HG03378 (cell line): ENCODE results near the gene FBXW5.

Experiments
- ATAC-seq: cut with Tn5 transposase; IDR thresholded peaks from one replicate; pipeline ENCODE4 v1.9.1; 2021; ENCODE audit warnings: mild to moderate bottlenecking, moderate library complexity; ENCODE audit not compliant: unreplicated experiment

Gene FBXW5, protein sequence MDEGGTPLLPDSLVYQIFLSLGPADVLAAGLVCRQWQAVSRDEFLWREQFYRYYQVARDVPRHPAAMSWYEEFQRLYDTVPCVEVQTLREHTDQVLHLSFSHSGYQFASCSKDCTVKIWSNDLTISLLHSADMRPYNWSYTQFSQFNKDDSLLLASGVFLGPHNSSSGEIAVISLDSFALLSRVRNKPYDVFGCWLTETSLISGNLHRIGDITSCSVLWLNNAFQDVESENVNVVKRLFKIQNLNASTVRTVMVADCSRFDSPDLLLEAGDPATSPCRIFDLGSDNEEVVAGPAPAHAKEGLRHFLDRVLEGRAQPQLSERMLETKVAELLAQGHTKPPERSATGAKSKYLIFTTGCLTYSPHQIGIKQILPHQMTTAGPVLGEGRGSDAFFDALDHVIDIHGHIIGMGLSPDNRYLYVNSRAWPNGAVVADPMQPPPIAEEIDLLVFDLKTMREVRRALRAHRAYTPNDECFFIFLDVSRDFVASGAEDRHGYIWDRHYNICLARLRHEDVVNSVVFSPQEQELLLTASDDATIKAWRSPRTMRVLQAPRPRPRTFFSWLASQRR

DNA sequence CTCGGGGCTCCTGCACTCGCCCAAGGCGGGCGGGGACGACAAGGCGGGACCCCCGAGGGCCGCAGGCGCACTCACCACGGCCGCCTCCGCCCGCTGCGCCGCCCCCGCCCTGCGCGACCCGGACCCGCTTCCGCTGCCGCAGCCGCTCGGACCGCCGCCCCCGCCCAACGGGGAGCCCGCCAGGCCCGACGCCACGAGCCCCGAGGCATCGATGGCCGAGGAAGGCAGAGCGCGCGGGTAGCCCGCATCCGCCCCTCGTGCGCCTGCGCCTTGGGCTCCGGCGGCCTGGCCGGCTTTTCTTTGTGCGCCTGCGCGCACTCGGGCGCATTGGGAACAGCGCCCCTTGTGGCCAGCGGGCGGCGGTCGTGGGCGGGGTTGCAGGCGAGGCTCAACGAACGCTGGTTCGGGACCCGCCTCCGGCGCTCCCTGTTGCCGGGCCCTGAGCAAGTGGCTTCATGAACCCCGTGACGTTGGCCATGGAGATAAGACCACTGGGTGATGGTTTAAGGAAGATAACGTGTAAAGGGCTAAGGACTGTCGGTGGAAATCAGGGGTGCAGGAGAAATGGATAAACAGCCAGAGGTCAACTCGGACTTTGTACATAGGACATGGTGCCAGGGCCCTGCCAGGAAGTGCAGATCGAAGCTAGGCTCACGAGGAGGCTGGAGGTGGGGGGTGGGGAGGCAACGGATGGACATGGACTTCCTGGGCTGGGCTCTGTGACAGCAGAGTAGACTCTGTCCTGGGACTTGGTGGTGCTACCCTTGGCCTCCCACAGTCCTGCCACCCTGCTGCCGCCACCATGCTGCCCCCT, at the start of gene FBXW5, which contains the start of gene C8G:
Gene FBXW5 (minus strand): TSS at position 220 of the 814 bp plus-strand sequence. CDS start 655 bp downstream, outside the sequence.
Gene C8G (plus strand): TSS at position 725 of the 814 bp plus-strand sequence. CDS start 78 bp downstream, at position 803.
- peak; percentile 44 for ATAC-seq

DNA sequence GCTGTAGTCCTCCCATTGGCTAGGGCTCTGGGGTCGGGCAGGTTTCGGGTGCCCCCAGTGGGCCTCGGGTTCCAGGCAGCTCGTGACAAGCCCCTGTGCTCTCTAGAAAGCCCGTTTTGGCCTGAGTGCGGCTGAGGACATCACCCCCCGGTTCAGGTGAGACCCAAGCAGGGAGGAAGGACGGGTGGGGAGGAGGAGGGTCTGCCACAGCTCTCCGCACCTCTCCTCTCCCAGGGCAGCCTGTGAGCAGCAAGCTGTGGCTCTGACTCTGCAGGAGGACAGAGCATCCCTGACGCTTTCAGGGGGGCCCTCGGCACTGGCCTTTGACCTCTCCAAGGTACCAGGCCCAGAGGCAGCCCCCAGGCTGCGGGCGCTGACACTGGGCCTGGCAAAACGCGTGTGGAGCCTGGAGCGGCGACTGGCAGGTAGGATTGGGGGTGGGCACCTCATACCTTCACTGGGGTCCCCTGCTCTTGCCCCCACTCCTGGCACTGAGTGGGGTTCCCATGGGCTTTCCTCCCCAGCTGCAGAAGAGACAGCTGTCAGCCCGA, 48.4 kb upstream of the FBXW5 start:
- ATAC-seq = peak; percentile 7

DNA sequence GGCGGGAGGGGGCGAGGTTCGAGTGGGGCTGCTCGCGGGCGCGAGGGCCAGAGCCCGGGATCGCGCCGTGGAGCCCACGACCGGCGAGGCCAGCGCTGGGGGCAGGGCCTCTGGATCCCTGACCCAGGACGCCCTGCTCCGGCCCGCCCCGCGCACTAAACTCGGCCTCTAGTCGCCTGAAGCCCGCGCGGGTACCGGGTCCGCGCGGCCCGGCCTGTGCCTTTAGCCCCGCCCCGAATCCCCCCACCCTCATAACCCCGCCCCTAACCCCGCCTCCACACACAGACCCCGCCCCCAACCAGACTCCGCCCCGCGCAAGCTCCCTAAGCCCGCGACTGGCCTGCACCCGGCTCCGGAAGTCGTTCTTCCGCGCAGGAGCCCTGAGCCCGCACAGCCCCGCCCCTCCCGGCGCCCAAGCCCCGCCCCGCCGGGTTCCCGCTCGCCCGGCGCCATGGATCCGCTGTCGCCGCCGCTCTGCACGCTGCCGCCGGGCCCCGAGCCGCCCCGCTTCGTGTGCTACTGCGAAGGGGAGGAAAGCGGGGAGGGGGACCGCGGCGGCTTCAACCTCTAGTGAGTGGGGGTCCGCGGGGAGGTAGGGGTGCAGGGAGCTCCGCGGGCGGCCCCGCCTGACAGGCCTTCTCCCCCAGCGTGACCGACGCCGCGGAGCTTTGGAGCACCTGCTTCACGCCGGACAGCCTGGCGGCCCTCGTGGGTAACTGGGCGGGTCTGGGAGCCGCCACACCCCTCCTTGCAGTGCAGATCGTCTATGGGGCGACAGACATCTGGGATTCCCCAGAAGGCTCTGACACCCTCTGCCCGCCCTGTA, 47.7 kb upstream of the FBXW5 start, which contains the start of gene PAXX:
Gene PAXX (plus strand): TSS at position 430 of the 826 bp plus-strand sequence. CDS start 22 bp downstream, at position 452.
- ATAC-seq = peak; percentile 66

DNA sequence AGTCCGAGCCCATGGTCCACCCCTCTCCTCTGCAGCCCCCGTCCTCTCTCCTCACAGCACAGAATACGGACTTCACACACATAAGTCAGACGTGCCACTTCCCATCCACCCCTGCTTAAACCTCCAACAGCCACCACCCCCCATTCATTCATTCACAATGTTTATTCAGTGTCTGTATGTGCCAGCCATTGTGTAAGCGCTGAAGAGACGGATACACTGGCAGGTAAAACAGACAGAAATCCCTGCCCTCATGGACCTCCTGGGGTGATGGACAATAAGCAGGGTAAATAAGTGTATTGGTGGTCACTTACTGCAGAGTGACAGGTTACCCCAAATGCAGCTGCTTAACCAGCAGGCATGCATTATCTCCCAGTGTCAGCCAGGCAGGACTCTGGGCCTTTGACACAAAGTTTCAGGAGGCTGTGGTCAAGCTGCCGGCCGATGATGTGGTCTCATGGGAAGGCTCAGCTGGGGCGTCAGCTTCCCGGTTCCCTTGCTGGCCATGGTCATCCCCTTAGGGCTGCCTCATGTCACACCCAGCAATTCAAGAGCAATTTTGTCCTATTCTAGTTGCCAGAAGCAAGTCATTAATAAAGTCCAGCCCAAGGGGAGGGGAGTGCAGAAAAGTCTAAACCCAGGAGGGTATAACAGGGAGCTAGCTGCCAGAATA, 45.8 kb upstream of the FBXW5 start:
- ATAC-seq = no peak

DNA sequence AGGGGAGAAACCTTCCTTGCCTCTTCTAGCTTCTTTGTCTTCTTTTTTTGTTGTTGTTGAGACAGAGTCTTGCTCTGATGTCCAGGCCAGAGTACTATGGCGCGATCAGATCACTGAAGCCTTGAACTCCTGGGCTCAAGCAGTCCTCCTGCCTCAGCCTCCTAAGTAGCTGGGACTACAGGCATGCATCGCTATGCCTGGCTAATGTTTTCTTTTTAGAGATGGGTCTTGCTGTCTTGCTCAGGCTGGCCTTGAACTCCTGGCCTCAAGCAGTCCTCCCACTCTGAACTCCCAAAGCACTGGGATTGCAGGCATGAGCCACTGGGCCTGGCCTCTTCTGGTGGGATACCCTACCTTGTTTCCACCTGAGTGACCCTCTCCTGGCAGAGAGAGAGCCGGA, 44.3 kb upstream of the FBXW5 start:
- ATAC-seq = no peak

DNA sequence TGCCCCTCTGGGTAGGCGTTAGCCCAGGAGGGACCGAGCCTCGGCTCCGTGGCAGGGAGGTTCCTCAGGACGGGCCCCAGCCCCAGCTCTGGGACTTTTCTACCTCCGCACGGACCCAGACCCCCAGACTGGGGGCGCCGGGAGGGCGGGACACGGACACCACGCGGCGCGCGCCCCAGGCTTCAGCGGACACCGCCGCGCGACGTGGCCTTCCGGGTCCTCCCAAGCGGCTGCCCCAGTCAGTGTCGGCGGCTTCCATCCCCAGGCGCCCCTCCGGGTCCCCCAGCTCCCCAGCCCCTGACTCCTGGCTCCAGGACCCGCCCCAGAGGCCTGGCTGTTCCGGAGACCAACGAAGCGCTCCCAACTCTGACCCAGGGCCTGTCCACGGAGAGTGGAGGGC, 41.3 kb upstream of the FBXW5 start:
- no peak for ATAC-seq

DNA sequence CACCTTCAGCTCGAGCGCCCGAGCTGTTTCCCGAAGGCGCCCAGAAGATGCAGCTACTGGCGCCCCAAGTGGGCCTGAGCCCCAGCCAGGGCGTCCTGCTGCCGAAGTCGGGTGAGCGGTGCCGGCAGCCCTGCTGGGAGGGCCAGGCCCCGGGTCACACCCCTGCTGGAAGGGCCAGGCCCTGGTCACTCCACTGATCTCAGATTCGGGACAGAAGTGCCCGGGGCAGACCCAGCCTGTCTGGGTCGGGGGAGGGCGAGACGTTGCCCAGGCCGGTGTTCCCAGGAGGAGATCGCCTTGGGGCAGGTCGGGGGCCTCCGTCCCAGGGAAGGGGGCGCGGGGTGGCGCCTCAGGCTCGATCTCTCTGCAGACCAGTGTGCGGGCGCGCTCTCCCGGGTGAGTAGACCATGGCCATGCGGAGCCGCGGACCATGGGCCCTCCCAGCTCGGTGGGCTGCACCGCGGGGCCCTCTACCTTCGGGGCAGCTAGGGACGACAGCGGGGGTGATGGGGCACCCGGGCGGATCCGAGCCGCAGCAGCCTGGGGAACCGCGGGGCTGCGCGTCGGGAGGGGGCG, 40.6 kb upstream of the FBXW5 start:
- no peak for ATAC-seq

DNA sequence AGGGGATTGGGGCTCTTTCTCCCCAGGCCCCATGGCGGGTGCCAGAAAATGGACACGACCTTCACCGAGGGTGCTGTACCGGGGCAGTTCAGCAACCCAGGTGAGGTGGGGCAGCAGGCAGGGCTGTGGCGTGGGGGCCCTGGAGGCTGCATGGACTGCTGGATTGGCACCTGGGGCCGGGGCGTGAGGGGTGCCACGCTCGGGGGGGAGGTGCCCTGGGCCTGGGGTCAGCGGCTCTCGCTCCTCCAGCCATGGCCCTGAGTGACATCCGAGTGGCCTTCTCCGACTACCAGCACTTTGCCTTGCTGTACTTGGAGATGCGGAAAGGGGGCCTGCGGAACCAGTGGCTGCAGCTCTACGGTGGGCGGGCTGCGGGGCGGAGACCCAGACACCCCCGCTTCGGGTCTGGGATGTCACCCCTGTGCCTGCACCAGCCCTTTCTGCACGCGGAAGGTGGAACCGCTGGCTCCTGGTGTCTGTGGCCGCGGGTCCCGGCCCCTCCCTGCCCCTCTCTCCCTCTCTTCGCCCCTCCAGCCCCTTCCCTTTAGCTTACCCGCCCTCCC, 40.0 kb upstream of the FBXW5 start:
- ATAC-seq = no peak

DNA sequence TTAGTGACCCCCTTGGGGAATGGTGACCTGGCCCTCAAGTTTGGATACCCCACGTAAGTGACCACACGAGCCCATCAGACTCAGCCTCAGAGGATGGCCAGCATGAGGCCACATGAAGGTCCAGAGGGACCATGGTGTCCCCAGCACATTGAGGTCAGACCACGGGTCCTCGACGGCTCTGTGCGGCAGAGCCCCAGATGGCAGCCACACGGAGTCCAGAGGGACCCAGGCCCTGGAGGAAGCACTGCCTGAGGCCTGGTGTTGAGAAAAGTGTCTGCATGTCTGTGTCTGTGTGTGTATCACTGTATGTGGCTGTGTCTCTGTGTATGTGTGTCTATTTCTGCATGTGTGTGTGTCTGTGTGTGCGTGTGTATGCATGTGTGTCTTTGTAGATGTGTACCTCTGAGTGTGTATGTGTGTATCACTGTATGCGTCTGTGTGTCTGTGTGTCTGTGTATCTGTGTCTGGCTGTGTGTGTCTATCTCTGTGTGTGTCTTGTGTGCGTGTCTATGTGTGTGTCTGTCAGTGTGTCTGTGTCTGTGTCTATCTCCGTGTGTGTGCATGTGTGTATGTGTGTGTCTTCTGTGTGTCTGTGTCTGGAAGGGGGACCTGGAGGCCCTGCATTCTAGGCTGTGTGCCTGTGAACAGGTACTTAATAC, 39.2 kb upstream of the FBXW5 start:
- ATAC-seq = no peak

DNA sequence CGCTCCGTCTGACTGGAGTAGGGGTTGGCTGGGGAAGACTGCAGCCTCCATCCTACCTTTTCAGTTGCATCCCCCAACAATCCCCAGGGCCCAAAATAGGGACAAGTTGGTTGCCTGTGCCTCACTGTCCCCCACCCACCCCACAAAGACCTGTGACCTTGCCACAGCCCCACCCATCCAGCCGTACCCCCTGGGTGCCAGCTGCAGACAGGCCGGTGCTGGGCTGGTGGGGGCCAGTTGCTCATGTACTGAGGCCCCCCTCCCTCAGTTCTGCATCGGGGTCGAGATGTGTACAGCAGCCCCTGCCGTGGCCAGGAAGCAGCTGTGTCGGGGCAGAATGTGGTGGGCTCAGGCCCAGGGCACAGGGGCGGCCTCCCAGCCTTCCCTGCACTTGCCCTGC, 38.6 kb upstream of the FBXW5 start:
- no peak for ATAC-seq

DNA sequence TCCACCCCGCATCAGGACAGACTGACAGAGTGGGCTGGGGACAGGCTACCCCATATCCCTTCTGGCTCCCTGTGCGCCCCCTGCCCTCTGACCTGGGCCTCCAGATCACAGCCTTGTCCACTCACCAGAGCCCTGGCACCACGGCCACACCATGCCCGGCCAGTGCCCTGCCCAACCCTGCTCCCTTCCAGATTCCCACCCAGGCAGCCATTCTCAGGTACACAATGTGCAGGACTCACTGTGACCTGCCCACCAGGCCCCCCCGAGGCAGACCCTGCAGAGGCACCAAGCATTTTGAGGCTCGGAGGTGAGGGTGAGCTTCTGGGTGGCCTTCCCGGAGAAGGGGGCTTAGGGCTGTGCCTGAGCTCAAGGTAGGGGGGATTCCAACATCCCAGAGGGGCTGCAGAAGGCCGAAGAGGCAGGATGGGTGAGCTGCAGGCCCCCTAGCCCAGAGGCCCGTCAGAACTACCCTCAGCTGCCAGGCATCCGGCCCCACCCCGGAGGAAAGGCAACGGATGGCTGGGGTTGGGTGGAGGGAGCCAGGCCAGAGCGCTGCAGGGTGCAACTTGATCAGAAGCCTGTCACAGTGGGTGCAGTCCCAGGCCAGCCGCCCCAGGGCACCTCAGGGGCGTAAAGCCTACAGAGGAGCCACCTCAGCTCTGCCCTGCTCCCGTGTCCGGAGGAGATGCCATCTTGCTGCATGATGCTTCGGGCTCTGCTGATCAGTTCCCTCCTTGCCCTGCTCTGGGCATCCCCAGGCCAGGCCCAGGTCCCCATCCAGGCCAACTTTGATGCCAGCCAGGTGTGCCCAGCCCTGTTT, 37.9 kb upstream of the FBXW5 start, which contains the start of gene LCNL1:
Gene LCNL1 (plus strand): TSS at position 762 of the 820 bp plus-strand sequence. CDS start 594 bp downstream, outside the sequence.
- ATAC-seq = no peak

DNA sequence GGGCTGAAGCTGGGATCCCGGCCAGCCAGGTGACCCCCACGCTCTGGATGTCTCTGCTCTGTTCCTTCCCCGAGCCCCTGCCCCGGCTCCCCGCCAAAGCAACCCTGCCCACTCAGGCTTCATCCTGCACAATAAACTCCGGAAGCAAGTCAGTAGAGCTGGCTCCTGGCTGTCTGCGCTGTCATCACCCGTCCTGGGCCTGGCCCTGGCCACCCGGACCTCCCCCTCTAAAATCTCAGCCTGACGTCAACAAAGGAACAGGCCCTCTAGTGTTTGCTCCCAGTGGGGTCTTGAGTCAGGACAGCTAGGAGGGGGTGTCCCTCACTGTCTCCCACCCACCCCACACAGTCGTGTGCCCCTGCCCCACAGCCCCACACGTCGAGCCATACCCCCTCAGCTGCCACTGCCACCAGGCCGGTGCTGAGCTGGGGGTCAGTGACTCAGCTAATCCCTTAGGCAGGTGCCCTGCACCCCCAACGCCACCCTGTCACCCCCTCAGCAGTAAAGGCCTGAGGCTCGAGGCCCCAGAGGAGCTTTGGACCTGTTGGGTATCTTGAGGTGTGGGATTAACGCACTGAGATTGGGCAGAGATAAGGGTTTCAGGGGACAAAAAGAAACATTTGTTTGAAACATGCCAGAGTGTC, 37.2 kb upstream of the FBXW5 start:
- no peak for ATAC-seq

DNA sequence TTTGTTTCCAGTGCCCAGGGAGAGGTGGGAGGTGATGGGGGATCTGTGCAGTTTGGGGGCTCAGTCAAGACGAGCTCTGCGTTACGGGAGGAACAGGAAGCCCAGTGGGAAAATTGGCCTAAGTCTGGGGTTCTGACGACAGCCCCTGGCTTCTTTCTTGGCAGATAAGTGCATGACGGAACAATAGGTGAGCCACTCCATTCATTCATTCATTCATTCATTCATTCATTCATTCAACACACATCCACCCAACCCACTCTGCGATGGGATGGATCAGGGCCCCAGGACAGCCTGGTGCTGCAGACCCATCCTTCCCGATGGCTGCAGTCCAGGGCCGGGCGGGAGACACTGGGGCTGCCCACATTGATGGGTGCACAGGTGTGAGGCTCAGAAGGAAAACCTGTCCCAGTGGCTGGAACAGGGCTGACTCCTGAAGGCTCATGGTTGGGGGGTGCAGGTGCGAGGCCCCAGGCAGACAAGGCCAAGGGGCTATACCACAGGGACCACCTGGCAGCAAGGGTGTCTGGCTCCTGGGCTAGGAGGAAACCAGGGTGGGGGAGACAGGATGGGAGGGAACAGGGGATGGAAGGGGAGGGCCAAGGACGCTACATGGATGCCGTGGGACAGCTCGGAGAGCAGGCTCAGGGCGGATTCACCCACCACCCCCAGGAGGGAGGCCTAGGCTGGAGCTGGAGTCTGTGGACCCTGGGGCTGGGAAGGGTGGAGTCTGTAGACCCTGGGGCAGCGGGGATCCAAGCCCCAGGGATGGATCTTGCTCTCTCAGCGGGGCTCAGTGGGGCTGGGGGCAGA, 36.3 kb upstream of the FBXW5 start:
- ATAC-seq = no peak

DNA sequence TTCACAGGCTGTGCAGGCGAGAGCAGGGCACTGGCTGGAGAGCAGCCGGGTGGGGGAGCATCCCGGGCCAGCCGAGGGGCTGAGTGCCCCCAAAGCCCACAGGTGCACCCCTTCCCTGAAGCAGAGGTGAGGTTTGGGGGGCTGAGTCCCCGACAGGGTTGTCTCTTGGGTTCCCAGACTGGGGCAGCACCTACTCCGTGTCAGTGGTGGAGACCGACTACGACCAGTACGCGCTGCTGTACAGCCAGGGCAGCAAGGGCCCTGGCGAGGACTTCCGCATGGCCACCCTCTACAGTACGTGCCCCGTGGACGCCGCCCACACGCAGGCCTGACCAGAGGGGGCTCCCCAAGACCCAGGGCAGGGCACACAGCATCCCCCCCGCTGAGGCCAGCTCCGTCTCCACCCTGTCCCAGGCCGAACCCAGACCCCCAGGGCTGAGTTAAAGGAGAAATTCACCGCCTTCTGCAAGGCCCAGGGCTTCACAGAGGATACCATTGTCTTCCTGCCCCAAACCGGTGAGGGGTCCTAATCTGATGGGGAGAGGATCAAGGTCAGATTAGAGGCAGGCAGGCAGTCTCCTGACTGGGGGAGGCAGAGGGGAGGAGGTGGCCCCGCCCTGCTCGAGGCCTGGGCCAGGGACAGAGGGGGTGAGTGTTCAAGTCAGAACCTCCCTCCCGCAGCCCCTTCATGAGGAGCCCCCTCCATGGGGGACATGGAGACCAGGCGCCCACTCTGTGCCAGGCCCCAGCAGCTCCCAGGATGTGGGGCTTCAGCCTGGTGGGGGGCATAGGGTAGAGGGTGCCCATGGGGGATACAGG, 35.4 kb upstream of the FBXW5 start:
- no peak for ATAC-seq

DNA sequence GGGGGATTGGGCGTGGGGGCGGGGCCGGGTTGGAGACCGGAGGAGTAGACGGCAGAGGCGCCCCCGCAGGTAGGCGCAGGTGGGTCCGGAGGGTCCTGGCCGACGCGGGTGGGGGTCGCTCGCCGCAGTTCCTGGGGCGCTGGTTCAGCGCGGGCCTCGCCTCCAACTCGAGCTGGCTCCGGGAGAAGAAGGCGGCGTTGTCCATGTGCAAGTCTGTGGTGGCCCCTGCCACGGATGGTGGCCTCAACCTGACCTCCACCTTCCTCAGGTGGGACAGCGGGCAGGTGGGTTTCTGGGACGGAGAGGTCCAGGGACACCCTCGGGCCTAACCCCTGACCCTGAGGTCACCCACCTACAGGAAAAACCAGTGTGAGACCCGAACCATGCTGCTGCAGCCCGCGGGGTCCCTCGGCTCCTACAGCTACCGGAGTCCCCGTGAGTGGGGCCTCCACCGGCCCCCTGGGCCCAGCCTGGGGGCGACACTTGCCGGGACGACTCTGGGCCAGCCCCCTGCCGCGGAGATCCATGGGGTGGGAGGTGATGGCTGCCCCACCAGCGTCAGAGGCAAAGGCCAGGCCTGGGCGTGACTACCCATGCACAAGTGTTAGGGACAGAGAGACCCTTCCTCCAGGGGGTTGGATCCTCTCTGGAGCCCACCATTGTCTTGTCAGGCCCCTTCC, 34.5 kb upstream of the FBXW5 start:
- no peak for ATAC-seq
